Thymus (tissue), 11 donors: ENCODE measurements around the gene SLX4IP. TPM values are rescaled to one million over a fixed set of nuclear protein-coding genes. Genes with fewer than 3 reads are reported as not detected.
"Not testable (repeated sequence)": the region's sequence is repeated elsewhere in the genome, so short reads cannot be mapped to it uniquely, and the experiment has no call there.

Experiments used
- DNase-seq, 9 donors: peaks; one replicate each; pipeline ENCODE4 v3.0.0-alpha.2; 2013; ENCODE audit warnings: low spot score in 9 of 9, low read depth in 6 of 9, missing footprints in 1 of 9
- H3K27ac ChIP-seq, 2 donors: one replicate each; pipeline ENCODE4 v1.5.1; 2013; ENCODE audit warnings: control low read depth in 1 of 2, low read depth in 1 of 2, low read length in 1 of 2, mild to moderate bottlenecking in 1 of 2, moderate library complexity in 1 of 2
- H3K27me3 ChIP-seq, 2 donors: one replicate each; pipeline ENCODE4 v1.5.1; 2013; ENCODE audit warnings: low read length in 1 of 2; ENCODE audit not compliant: control insufficient read depth in 2 of 2, insufficient read depth in 1 of 2
- H3K36me3 ChIP-seq, 2 donors: one replicate each; pipeline ENCODE4 v1.5.1; 2013; ENCODE audit warnings: low read length in 1 of 2, mild to moderate bottlenecking in 1 of 2, moderate library complexity in 1 of 2; ENCODE audit not compliant: control insufficient read depth in 2 of 2, insufficient read depth in 2 of 2
- H3K4me1 ChIP-seq, 2 donors: one replicate each; pipeline ENCODE4 v1.5.1; 2013; ENCODE audit warnings: low read length in 2 of 2; ENCODE audit not compliant: control insufficient read depth in 2 of 2, insufficient read depth in 2 of 2
- H3K4me3 ChIP-seq, 2 donors: one replicate each; pipeline ENCODE4 v1.5.1; 2013; ENCODE audit warnings: low read length in 2 of 2, control low read depth in 1 of 2, mild to moderate bottlenecking in 1 of 2
- H3K9me3 ChIP-seq, 2 donors: one replicate each; pipeline ENCODE4 v1.5.1; 2013; ENCODE audit warnings: low read length in 1 of 2, mild to moderate bottlenecking in 1 of 2; ENCODE audit not compliant: control insufficient read depth in 2 of 2, insufficient read depth in 1 of 2
- WGBS: extraction: QIAGEN DNeasy Blood & Tissue Kit; methylation state at CpG from one replicate; pipeline ENCODE4 v1.1.7; 2013; 5-methylcytosine and 5-hydroxymethylcytosine counted together
- polyA plus RNA-seq: library from polyadenylated mRNA; stranded (reverse); fragments of 200-250 nt; gene quantifications from one replicate; pipeline ENCODE4 v1.2.3, GENCODE V29; 2013
- total RNA-seq: library from RNA; stranded (reverse); fragments of 120-200 nt; gene quantifications from one replicate; pipeline ENCODE4 v1.2.4, GENCODE V29; 2013
- donor health status: healthy.

SLX4IP gene
- total and polyA plus RNA-seq, 2 donors: 5.1 to 7.4 TPM

GRCh38 chr20:10404023-10404628 lies 31.0 kb upstream of the SLX4IP start:
- 94% methylated on average over 2 of the region's 2 CpGs for WGBS
- no peaks in the 10 kb centered on the region for H3K9me3 ChIP-seq
- H3K4me3 ChIP-seq: no peak overlapping the region
- H3K36me3 ChIP-seq: peaks cover 3 to 4% of the 10 kb centered on the region in 2 donors
- DNase-seq: no peak
- no peaks in the 10 kb centered on the region for H3K27me3 ChIP-seq
- no peaks in the 10 kb centered on the region for H3K4me1 ChIP-seq
- H3K27ac ChIP-seq: no peak overlapping the region

- H3K36me3 ChIP-seq: peaks cover 3 to 4% of the 10 kb centered on the region in 2 donors
- 86% methylated on average over 4 of the region's 4 CpGs for WGBS
- H3K4me3 ChIP-seq: no peak overlapping the region
- H3K4me1 ChIP-seq: no peaks in the 10 kb centered on the region
- H3K9me3 ChIP-seq: no peaks in the 10 kb centered on the region
- no peak for DNase-seq
- no peaks in the 10 kb centered on the region for H3K27me3 ChIP-seq
- no peak overlapping the region for H3K27ac ChIP-seq
Measured at GRCh38 chr20:10404959-10405530, 30.1 kb upstream of the SLX4IP start.

- Histone ChIP-seq H3K9me3 (no peaks in the 10 kb centered on the region), H3K27ac (no peak overlapping the region), H3K4me3 (no peak overlapping the region), H3K4me1 (no peaks in the 10 kb centered on the region), H3K36me3 (peaks cover 5 to 9% of the 10 kb centered on the region in 2 donors), H3K27me3 (no peaks in the 10 kb centered on the region)
- WGBS: 97% methylated on average over 2 of the region's 2 CpGs
- no peak for DNase-seq
Measured at GRCh38 chr20:10408108-10408813, 26.8 kb upstream of the SLX4IP start.

- no peaks in the 10 kb centered on the region for H3K27me3 ChIP-seq
- no peaks in the 10 kb centered on the region for H3K4me1 ChIP-seq
- no peak overlapping the region for H3K4me3 ChIP-seq
- peaks cover 3 to 10% of the 10 kb centered on the region in 2 donors for H3K36me3 ChIP-seq
- WGBS: 98% methylated on average over 1 of the region's 1 CpG
- H3K9me3 ChIP-seq: no peaks in the 10 kb centered on the region
- H3K27ac ChIP-seq: no peak overlapping the region
- no peak for DNase-seq
Measured at GRCh38 chr20:10411673-10412072, 23.4 kb upstream of the SLX4IP start.

GRCh38 chr20:10412591-10413408 lies 22.3 kb upstream of the SLX4IP start:
- WGBS: 95% methylated on average over 5 of the region's 5 CpGs
- H3K4me1 ChIP-seq: no peaks in the 10 kb centered on the region
- H3K27ac ChIP-seq: no peak overlapping the region
- DNase-seq: no peak
- peaks cover 3 to 13% of the 10 kb centered on the region in 2 donors for H3K36me3 ChIP-seq
- no peak overlapping the region for H3K4me3 ChIP-seq
- H3K9me3 ChIP-seq: no peaks in the 10 kb centered on the region
- H3K27me3 ChIP-seq: no peaks in the 10 kb centered on the region

- H3K4me3 ChIP-seq: no peak overlapping the region
- 85% methylated on average over 3 of the region's 3 CpGs for WGBS
- no peaks in the 10 kb centered on the region for H3K4me1 ChIP-seq
- DNase-seq: no peak
- H3K9me3 ChIP-seq: no peaks in the 10 kb centered on the region
- H3K36me3 ChIP-seq: peaks cover 9 to 13% of the 10 kb centered on the region in 2 donors
- H3K27ac ChIP-seq: no peak overlapping the region
- H3K27me3 ChIP-seq: no peaks in the 10 kb centered on the region
Measured at GRCh38 chr20:10415013-10415650, 20.0 kb upstream of the SLX4IP start.

- not testable (repeated sequence) for H3K27me3 ChIP-seq, H3K27ac ChIP-seq, H3K4me3 ChIP-seq, H3K4me1 ChIP-seq, H3K9me3 ChIP-seq, DNase-seq
- 100% methylated on average over 2 of the region's 2 CpGs for WGBS
- peaks cover 13% of the 10 kb centered on the region in 2 donors for H3K36me3 ChIP-seq
Measured at GRCh38 chr20:10417218-10417617, 17.9 kb upstream of the SLX4IP start.

- Histone ChIP-seq H3K36me3 (peaks cover 7 to 10% of the 10 kb centered on the region in 2 donors), H3K4me3 (no peak overlapping the region), H3K9me3 (no peaks in the 10 kb centered on the region), H3K27me3 (no peaks in the 10 kb centered on the region), H3K27ac (no peak overlapping the region), H3K4me1 (no peaks in the 10 kb centered on the region)
- WGBS: 98% methylated on average over 5 of the region's 5 CpGs
- no peak for DNase-seq
Measured at GRCh38 chr20:10419550-10420133, 15.5 kb upstream of the SLX4IP start.
